22Rv1 (cell line): ENCODE results near the gene MGRN1.

Experiments used
- ZFX ChIP-seq: fragments of 450-650 bp; IDR thresholded peaks from 2 replicates; pipeline ENCODE4 v1.6.1; 2017; ENCODE audit warnings: antibody characterized with exemption, borderline replicate concordance
- TF ChIP-seq, protein P1 (sequence below): fragments of 450-650 bp; IDR thresholded peaks from 2 replicates; pipeline ENCODE4 v1.5.1; 2017; ENCODE audit warnings: mild to moderate bottlenecking

DNA sequence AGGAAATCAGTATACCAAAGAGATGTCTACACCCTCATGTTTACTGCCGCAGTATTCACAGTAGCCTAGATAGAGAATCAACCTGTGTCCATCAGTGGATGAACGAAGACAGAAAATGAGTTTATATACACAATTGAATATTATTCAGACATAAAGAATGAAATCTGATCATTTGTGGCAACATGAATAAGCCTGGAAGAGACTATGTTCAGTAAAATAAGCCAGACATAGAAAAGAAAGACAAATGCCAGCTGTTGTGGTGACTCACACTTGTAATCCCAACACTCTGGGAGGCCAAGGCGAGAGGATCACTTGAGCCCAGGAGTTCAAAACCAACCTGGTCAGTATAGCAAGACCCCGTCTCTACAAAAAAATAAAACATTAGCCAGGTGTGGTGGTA is 84.9 kb downstream of the MGRN1 start:
- TF ChIP-seq, protein P1, sequence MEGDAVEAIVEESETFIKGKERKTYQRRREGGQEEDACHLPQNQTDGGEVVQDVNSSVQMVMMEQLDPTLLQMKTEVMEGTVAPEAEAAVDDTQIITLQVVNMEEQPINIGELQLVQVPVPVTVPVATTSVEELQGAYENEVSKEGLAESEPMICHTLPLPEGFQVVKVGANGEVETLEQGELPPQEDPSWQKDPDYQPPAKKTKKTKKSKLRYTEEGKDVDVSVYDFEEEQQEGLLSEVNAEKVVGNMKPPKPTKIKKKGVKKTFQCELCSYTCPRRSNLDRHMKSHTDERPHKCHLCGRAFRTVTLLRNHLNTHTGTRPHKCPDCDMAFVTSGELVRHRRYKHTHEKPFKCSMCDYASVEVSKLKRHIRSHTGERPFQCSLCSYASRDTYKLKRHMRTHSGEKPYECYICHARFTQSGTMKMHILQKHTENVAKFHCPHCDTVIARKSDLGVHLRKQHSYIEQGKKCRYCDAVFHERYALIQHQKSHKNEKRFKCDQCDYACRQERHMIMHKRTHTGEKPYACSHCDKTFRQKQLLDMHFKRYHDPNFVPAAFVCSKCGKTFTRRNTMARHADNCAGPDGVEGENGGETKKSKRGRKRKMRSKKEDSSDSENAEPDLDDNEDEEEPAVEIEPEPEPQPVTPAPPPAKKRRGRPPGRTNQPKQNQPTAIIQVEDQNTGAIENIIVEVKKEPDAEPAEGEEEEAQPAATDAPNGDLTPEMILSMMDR: no peak
- no peak for TF ChIP-seq ZFX
